CD4-positive, alpha-beta T cell treated with Interleukin-15 for 4 hours (primary cell): ENCODE data around the gene FAF2.

Experiments
- DNase-seq: peaks from one replicate; pipeline ENCODE4 v3.0.0-alpha.2; 2020; ENCODE audit warnings: low spot score

FAF2 gene

DNA sequence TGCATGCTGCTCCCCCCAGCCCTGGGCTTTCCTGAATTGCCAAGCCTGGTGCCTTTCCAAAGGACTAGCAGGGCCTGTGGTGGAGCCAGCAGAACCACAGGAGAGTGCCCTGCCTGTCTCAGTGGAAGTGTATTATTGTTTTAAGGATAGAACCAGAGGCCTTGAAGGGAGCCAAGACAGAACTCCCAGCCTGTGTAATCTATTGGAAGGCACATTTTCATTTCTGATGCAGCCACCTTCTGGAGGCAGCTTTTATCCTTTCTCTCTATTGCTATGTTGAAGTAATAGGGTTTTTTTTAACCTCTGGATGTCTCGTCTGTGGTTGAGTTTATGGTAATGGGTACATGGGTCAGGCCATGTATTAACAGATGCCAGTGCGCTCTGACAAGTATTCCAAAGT lies 59.7 kb downstream of the FAF2 start:
- DNase-seq = no peak

DNA sequence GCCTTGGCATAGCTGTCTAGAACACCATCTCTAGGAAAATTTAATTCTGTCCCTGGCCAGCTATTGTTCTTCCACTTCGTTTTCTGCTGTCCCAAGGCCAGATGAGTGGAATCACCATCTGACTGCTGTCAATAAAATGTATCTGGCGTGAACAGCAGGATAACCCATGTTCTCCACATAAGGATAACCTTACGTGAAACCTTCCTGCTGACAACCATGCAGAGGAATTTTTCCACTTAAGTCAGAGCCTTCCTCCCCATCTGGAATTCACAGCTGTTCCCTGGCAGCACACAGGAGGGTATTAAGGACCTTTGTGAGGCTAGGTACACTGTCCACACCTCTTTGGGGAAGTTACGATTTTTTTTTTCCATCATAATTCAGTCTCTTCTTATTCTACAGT lies 60.4 kb downstream of the FAF2 start:
- DNase-seq = no peak

DNA sequence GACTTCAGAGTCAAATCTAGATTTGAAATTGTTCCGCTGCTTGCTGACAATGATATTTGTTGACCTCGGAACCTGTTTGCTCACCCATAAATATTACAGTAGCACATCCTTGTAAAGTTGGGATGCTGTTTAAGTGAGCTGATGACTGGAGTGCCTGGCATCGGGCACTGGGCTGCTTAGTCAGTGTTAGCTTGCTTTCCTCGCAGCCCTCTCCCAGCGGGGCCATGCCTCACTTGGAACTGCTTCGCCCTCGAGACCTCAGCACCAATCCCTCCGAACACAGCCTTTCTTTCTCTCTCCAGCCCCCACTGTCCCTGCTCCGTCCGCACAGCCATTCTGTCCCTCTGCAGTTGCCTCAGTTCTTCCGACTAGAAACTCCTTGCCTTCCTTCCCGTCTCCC lies 65.6 kb downstream of the FAF2 start:
- DNase-seq = no peak

DNA sequence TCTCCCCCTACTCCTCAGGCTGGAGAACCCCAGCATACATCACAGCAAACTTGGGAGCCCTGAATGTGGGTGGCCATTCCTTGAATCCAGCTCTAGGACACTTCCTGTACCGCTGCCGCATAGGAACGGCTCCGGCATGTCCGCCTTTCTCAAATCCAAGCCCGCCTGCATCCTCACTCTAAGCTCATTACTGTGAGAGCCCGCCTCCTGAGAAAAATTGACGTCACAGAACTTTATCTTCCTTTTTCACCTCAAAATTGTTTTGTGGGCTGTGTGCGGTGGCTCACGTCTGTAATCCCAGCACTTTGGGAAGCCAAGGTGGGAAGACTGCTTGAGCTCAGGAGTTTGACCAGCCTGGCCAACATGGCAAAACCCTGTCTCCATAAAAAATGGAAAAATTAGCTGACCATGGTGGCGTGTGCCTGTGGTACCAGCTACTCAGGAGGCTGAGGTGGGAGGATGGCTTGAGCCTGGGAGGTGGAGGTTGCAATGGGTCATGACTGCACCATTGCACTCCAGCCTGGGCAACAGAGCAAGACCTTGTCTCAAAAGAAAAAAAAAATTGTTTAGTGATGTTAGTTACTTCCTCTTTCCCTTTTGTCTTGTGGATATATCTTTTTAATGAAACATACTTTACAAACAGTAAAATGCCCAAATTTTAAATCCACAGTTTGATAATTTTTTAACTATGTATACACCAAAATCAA lies 66.2 kb downstream of the FAF2 start:
- DNase-seq = no peak

DNA sequence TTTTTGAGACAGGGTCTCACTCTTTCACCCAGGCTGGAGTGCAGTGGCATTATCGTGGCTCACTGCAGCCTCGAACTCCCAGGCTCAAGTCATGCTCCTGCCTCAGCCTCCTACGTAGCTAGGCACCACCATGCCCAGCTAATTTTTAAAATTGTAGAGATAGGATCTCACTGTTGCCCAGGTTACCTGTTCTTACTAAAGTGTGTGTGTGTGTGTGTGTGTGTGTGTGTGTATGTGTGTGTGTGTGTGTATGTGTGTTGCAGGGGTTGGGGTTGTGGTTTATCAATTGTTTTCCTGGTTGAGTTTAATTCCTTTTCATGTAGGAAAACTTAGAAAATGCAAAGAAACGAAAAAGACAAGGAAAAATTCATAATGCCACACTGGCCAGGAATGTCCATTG lies 67.2 kb downstream of the FAF2 start:
- DNase-seq = no peak

DNA sequence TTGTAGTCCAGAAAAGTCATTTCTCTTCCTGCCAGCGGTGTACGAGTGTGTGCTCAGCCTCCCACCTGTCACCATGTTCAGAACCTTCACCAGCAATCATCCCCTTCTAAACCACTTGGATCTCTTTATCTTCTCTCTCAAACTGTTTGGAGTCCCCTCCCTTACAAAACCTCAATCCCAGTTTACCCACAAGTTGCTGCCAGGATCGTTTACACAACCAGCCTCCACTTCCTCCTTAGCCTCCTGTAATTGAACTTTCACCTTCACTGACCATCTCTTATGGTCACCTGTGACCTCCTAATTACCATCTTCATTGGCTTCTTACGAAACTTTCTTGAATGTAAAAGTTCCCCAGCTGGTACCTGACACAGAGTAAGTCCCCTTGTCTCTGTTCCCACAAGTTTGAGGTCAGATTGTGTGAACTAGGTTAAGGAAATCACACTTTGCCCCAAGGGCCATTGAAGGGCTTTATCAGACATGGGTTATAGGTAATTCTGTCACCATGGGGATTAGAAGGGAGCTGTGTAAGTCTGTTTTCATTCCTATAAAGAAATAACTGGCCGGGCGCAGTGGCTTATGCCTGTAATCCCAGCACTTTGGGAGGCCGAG lies 69.0 kb downstream of the FAF2 start:
- DNase-seq = no peak

DNA sequence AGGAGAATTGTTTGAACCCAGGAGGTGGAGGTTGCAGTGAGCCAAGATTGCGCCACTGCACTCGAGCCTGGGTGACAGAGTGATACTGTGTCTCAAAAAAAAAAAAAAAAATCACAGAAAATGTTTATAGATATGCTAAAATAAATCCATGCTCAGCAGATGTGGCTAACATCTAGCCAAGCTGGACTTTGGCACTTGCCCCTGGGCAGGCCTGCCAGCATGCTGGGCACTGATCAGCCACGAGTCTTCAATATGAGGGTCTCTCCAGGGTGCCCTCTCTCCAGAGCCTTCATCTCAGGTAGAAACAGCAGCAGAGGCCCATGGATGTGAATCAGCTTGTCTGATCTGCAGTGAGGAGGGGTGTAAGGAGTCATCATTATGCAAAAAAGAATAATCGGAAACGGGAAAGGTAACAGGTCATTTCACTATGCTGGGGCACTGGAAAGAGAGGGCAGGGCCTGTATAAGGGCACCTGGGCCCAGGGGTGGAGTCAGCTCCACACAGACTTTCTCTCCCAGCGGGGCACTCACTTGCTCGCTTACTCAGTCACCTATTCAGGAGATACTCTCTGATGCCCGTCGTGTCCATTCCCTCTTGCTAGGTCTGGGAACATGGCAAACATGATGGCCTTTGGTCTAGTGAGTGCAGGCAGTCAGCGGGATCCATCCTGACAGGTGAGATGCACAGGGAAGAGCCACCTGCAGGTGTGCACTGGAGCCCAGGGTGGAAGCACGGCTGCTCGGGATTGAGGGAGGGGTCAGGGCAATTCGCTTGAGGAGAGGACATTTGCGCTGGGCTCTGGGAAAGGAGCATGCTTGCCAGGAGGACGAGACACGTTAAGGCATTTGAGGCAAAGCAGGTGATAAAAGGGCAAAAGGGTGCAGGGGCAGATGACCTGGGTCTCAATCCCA lies 71.9 kb downstream of the FAF2 start:
- no peak for DNase-seq

DNA sequence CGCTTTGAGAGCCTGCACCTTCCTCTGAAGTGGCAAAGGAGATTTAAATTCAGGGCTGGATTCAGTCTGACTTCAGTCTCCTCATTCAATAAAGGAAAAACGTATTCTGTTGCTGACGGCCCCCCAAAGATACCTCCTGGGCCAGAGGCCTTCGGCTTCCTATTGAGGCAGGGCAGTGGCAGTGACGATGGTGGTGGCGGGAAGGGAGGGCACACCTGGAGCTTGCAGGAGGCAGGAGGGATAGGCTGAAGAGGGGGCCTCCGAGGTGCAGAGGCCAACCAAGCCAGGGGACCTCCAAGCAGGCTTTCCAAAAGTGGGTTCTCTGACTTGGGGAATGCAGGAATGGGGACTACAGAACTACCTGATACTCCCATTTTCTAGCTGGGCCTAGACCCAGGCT lies 73.1 kb downstream of the FAF2 start:
- no peak for DNase-seq

DNA sequence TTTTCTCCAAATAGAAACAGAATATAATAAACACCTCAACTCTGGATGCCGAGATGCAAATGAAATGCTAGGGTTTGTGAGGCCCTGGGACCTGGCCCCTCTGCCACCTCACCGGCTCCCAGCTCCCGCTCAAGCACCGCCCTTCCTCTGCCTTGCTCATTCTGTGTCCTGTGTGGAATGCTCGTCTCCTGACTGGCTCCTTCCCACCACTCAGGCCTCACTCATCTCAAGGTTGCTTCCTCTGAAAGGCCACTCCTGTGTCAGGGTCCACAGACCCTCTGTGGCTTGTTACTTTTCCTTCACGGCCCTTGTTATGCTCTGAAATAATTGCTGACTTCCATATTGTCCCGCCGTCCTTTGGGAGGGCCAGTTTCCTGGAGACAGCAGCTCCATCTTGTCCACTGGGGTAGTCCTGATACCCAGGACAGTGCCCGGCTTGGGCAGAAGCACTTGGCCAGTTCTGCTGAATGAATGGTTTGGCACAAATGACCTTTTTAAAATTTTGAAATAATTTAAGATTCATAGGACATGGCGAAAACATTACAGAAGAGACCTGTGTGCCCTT lies 73.6 kb downstream of the FAF2 start:
- no peak for DNase-seq

DNA sequence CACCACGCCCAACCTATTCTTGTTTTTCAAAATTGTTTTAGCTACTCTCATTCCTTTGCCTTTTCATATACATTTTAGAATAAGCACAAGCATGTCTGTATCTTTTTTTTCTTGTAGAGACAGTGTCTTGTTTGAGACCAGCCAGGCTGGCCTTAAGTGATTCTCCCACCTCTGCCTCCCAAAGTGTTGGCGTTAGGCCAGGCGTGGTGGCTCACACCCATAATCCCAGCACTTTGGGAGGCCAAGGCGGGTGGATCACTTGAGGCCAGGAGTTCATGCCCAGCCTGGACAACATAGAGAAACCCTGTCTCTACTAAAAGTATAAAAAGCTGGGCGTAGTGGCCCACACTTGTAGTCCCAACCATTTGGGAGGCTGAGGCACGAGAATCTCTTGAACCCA lies 76.0 kb downstream of the FAF2 start:
- DNase-seq = no peak

DNA sequence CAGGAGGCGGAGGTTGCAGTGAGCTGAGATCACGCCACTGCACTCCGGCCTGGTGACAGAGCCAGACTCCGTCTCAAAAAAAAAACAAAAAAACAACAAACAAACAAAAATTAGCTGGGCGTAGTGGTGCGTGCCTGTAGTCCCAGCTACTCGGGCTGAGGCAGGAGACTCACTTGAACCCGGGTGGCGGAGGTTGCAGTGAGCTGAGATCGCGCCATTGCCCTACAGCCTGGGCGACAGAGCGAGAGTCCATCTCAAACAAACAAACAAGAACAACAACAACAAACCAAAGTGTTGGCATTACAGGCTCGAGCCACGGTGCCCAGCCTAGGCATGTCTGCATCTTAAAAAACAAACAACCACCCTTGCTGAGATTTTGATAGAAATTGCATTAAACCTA lies 76.8 kb downstream of the FAF2 start:
- DNase-seq = no peak

DNA sequence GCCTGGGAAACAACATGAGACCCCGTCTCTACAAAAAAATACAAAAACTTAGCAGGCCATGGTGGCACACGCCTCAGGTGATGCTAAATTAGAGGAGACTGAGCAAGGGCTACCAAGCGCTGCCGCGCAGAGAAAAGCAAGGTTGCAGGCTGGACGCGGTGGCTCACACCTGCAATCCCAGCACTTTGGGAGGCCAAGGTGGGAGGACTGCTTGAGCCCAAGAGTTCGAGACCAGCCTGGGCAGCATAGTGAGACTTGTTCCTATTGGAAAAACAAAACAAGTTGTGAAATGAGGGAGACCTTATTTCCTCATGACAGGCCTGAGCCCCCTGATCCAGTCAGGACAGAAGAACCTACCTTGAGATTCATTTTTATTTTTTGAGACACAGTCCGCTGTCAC lies 77.5 kb downstream of the FAF2 start:
- DNase-seq = no peak

DNA sequence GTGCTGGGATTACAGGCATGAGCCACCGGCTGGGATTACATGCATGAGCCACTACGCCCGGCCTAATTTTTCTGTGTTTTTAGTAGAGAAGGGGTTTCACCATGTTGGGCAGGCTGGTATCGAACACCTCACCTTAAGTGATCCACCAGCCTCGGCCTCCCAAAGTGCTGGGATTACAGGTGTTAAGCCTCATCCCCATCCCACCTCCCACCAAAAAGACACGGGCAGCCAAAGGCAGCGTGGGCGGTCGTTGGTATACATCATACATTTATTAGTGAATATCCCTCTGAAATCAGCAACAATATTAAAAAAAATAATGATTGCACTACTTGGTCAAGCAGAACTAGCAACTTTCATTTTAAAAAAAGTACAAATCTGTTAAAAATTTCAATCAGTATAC lies 78.3 kb downstream of the FAF2 start:
- DNase-seq = no peak

DNA sequence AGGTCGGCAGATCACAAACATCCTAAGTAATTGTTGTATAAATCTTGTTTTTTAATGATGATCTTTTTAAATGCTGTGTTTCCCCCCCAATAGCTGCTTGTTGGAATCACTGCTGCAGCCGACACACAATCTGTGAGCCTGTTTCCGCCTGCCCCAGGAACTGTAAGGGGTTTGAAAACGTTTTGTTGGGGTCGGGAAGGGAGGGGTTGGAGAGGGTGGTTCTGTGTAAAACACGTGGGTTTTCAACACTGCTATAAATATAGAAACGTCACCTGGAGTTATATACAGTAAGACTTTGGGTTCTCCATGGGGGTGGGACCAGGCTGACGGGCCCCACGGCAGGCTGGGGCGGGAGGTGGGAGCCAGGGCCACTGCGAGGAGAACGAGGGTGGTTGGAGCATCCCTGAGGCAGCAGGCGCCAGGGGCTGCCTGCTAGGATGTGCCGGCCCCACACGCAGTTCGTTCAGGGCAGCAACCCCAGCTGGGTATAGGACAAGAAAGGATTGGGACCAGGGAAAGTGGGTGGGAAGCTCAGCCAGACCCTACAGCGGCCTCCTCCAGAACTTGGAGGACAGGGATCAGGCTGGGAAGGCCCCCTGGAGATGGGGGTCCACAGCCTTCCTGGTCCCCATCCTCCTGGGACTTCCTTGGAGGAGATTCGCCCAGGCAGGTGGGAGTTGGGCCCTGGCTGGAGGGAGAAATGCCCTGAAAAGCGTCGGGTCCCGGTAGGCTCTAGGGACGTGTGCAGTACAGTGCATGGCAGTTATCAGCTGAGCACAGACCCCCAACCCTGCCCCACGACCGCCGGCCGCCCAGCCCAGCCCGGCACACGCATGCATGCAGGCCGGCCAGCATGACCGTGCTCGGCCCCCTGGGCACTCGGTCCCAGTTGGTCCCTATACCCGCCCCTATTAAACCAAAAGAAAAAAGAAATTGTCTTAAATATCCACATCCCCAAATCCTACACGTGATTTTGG lies 79.3 kb downstream of the FAF2 start:
- no peak for DNase-seq

DNA sequence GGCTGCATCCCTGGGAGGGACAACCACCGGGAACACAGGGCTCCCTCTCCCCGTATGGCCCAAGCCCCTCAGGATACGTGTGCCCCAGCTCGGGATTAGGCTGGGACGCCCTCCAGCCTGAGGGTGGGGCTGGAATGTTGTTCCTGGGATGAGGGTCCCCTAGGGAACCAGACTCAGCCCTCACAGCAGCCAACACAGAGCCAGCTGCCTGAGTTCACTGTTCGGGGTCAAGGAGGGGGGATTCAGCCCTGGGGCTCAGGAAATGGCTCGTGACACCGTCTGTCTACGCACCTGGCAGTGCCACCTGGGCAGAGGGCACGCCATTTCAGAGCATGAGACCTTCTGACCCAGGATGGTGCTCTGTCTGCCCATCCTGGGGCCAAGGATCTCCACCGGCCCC lies 80.1 kb downstream of the FAF2 start:
- DNase-seq = no peak

DNA sequence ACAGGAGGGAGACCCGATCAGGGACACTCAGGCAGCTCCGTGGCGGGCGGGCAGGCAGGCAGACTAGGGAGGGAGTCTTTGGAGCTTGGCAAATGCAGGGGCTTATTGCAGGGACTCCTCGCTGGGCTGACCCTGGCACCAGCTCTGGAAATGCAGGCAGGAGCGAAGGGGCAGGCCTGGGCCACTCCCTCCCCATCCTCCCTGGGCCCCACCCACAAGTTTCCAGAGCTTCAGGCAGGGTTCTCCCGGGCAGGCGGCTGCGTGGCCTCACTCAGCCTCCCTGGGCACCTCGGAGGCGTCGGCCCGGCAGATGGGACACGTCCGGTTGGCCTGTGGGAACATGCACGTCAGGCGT lies 80.6 kb downstream of the FAF2 start:
- no peak for DNase-seq

DNA sequence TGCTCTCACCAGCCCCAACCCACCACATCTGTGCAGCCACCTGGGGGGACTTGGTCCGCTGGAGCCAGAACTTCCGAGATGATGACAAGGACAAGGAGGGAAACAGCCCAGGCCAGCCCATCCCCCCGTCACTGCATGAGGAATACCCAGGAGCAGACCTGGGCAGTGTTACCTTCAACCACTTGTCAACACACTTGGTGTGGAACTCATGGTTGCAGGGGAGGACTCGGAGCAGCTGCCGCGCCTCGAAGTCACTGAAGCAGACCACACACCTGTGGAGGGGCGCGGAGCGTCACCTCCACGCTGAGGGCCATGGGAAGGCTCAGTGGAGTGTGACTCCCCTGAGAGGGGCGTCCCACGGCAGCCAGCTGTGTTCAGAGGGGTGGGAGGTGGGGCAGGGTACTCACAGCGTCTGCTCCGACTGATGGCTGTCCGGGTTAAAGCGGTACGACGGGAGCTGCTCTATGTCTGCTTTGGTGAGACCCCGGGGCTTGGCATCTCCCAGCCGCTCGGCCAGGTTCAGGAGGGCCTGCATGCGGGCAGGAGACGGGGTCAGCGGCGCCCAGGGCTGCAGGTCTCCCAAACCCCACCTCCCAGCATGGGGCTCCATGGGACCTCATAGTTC lies 81.0 kb downstream of the FAF2 start:
- DNase-seq = no peak

DNA sequence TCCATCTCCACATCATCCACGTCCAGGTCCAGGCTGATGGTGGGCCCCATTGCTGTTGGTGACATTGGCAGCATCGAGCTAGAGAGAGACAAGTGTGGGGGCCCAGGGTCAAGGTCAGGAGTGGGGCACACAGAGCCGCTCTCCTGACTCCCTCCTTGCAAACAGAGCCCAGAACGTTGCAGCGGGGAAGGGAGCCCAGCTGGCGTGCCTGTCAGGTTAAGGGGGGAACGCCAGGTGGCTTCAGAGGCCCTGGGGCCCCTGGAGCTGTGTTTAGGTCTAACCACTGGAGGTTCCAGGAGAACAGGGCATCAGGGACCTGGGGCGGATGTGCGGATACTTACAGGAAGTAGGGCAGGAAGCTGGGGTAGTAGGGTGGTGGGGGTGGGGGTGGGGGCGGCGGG lies 81.6 kb downstream of the FAF2 start:
- peak; percentile 63 for DNase-seq

DNA sequence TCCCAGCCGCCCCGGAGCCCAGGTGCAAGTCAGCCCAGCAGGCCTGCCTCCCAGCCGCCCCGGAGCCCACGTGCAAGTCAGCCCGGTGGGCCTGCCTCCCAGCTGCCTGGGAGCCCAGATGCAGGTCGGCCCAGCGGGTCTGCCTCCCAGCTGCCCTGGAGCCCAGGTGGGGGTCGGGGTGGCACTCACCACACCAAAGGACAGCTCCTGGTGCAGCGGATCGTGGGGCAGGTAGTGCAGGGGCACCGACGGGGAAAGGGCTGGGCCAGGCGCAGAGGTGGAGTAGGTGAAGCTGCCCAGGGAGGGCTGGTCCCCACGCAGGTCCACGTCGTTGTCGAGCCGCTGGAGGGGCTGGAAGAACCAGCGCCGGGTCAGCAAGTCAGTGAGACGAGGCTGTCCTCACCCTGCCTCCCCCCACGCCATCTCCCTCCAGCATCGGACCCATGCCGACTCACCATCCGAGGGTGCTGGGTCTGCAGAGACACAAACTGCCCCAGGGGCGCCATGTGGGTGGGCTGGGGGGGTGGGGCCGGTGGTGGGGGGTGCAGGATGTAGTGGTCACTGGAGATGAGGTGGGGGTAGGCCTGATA lies 82.3 kb downstream of the FAF2 start:
- DNase-seq = no peak

DNA sequence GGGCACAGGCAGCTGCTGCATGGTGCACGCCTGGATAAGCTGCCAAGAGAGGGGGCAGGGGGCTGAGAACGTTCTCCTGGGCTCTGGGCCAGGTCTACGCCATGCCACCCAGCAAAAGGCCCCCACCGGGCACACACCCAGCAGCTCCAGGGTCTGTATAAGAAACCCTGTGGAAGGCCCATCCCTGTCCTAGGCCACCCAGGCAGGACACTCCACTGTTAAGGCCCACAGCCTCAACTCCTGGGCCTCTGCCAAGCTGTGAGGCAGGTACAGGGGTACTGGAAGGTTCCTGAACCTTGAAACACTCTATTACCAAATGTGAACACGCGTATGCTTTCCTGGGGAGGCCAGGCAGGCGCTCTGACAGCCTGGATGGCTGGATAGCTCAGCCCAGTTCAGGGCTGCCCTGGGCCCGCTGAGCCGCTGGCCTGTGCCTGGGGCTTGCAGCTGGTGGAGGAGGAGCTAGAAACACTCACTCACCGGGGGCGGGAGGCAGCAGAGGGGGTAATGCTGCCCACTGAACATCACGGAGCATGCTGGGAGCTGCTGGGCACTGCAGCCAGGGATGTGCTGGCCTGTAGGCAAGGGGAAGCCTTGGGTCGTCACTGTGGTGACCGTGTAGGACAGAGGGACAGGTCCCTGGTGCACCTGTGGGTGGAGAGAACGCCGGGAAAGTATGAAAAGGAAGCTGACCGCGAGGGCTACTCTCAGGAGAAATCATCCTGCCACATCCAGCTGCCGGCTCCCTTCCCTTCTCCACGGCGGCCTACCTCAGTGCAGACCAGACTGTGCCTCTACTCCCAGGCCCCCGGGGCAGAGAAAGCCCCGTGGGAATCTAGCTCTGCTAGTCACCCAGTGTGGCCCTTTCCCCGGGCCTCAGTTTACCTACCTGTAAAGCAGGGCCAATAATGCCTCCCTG lies 83.1 kb downstream of the FAF2 start:
- peak; percentile 25 for DNase-seq
